Measurements from ENCODE around the gene GNA15.

DNA sequence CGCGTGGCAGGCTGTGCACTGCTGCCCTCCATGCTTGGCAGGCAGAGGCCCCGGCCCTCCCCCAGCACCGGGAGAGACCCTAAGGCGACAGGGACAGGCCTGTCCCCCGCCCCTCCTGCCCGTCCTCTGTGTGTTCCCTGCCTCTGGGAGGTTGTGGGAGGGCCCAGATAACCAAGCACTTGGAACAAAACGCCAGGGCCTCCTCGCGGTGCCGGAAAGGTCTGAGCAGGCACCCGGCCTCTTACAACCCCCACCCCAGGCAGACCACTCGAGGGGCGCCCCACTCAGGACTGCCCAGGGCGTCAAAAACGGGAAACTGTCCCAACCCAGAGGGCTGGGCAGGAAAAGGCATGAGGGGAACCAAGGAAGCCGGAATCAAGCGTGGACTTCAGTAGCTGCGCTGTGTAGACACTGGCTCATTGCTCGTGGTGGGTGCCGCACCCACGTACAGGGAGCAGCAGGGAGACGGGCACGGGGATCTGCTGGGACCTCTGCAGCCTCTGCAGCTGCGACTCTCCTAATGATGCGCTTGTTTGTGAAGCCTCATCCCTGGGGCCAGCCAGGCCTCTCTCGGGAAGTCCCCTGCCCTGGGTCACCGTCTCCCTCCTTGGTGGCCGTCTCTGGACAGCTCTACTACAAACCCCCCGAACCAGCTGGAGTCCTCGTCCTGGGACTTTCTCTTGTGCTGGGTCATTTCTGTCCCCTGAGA lies 21.7 kb upstream of the GNA15 start:
- TF ChIP-seq, protein P1, sequence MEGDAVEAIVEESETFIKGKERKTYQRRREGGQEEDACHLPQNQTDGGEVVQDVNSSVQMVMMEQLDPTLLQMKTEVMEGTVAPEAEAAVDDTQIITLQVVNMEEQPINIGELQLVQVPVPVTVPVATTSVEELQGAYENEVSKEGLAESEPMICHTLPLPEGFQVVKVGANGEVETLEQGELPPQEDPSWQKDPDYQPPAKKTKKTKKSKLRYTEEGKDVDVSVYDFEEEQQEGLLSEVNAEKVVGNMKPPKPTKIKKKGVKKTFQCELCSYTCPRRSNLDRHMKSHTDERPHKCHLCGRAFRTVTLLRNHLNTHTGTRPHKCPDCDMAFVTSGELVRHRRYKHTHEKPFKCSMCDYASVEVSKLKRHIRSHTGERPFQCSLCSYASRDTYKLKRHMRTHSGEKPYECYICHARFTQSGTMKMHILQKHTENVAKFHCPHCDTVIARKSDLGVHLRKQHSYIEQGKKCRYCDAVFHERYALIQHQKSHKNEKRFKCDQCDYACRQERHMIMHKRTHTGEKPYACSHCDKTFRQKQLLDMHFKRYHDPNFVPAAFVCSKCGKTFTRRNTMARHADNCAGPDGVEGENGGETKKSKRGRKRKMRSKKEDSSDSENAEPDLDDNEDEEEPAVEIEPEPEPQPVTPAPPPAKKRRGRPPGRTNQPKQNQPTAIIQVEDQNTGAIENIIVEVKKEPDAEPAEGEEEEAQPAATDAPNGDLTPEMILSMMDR (IDR thresholded peaks at IDR 0.05; ENCODE audit: low read length): no peak
- no peak for TF ChIP-seq EZH2 (IDR thresholded peaks at IDR 0.05; ENCODE audit: borderline replicate concordance, low read length)
